Tibial artery (tissue), 4 donors: ENCODE results near the gene CA12.

Experiments used
- DNase-seq, 2 donors: peaks; one replicate each; pipeline ENCODE4 v3.0.0-alpha.2; 2019
- H3K27ac ChIP-seq, 2 donors: fragments of 200-600 bp; sonication (generic) in 1 of 2; 1 replicate in 1 of 2; 2 replicates in 1 of 2; pipeline ENCODE4 v1.5.1; 2018 to 2019; ENCODE audit warnings: mild to moderate bottlenecking in 1 of 2
- H3K27me3 ChIP-seq, 2 donors: fragments of 200-600 bp; sonication (generic) in 1 of 2; one replicate each; pipeline versions ENCODE4 v1.5.1 to v1.6.0; 2016 to 2019
- H3K36me3 ChIP-seq, 3 donors: fragments of 200-600 bp; sonication (generic) in 2 of 3; one replicate each; pipeline ENCODE4 v1.5.1; 2016 to 2019; ENCODE audit warnings: mild to moderate bottlenecking in 2 of 3
- H3K4me1 ChIP-seq, 4 donors: fragments of 200-600 bp; sonication (generic) in 2 of 4; 1 replicate in 3 of 4; 2 replicates in 1 of 4; pipeline ENCODE4 v1.5.1; 2016 to 2019
- H3K4me3 ChIP-seq, 2 donors: fragments of 200-600 bp; sonication (generic) in 1 of 2; 1 replicate in 1 of 2; 2 replicates in 1 of 2; pipeline ENCODE4 v1.5.1; 2018 to 2019; ENCODE audit warnings: mild to moderate bottlenecking in 2 of 2
- H3K9me3 ChIP-seq, 3 donors: fragments of 200-600 bp; sonication (generic) in 1 of 3; one replicate each; pipeline ENCODE4 v1.5.1; 2016 to 2019
- CTCF ChIP-seq, 2 experiments: fragments of 200-600 bp in 1 of 2; fragments of 450-650 bp in 1 of 2; IDR thresholded peaks; one replicate each; pipeline ENCODE4 v1.5.1; 2017 to 2019; ENCODE audit warnings: antibody characterized with exemption in 2 of 2, mild to moderate bottlenecking in 1 of 2, moderate library complexity in 1 of 2
- intact Hi-C: fragments of 100-400 bp; cut with DNase I; formaldehyde crosslinking; loops from one replicate; pipeline ENCODE4 v1.15.0; 2023; ENCODE audit warnings: low total_unique reads

Gene CA12

GRCh38 chr15:63412551-63412950 is 30.9 kb upstream of the CA12 start:
- DNase-seq, result no peak
- intact Hi-C loops, result no loop called here
- Histone ChIP-seq H3K36me3 (no peaks in the 10 kb centered on the region), H3K9me3 (no peaks in the 10 kb centered on the region), H3K4me1 (no peaks in the 10 kb centered on the region), H3K27me3 (peaks cover 0 to 12% of the 10 kb centered on the region in 2 donors), H3K4me3 (no peak overlapping the region), H3K27ac (no peak overlapping the region)
- TF ChIP-seq CTCF (IDR thresholded peaks at IDR 0.05), result no peak

- H3K27me3 ChIP-seq, result peaks cover 0 to 12% of the 10 kb centered on the region in 2 donors
- no peak for DNase-seq
- H3K27ac ChIP-seq, result no peak overlapping the region
- no peak overlapping the region for H3K4me3 ChIP-seq
- H3K9me3 ChIP-seq, result no peaks in the 10 kb centered on the region
- no peaks in the 10 kb centered on the region for H3K4me1 ChIP-seq
- no peaks in the 10 kb centered on the region for H3K36me3 ChIP-seq
- intact Hi-C loops, result no loop called here
- TF ChIP-seq CTCF (IDR thresholded peaks at IDR 0.05), result no peak
These were observed 30.2 kb upstream of the CA12 start for GRCh38 chr15:63411866-63412265.

DNA sequence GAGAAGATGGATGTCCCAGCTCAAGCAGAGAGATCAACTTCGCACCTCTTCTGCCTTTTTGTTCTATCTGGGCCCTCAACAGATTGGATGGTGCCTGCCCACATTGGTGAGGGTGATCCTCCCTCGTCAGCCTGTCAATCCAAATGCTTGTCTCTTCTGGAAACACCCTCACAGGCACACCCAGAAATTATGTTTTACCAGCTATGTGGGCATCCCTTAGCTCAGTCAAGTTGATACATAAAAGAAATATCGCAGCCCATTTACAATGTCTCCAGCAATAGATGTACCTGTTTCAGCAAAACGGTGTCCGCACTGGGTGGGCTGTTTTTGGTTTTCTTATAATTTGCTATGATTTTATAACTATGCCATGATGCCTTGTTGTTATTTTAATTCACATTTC is 27.5 kb upstream of the CA12 start:
- Histone ChIP-seq H3K4me3 (no peak overlapping the region), H3K27ac (no peak overlapping the region), H3K36me3 (no peaks in the 10 kb centered on the region), H3K27me3 (peaks cover 0 to 12% of the 10 kb centered on the region in 2 donors), H3K4me1 (no peaks in the 10 kb centered on the region), H3K9me3 (no peaks in the 10 kb centered on the region)
- intact Hi-C loops, result no loop called here
- TF ChIP-seq CTCF (IDR thresholded peaks at IDR 0.05), result no peak
- no peak for DNase-seq

DNA sequence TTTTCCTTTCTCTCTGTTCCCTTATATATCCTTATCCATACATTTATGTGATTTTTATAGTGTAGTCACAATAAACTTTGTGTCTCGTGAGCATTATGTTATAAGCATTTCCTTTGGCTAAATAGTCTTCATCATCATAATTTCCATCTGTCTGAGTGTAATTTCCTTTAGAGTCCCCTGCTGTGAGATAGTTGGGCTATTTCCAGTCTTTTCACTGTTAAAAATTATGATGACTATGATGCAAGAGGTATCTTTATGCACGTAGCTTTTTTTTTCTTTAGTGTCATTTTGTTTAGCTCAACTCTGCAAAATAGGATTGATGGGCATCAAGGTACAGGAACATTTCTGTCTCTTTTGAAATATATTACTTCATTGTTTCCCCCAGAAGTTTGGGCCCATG is 26.9 kb upstream of the CA12 start:
- no peaks in the 10 kb centered on the region for H3K4me1 ChIP-seq
- H3K27ac ChIP-seq, result no peak overlapping the region
- no peaks in the 10 kb centered on the region for H3K9me3 ChIP-seq
- DNase-seq, result no peak
- peaks cover 0 to 12% of the 10 kb centered on the region in 2 donors for H3K27me3 ChIP-seq
- intact Hi-C loops, result no loop called here
- H3K4me3 ChIP-seq, result no peak overlapping the region
- no peaks in the 10 kb centered on the region for H3K36me3 ChIP-seq
- TF ChIP-seq CTCF (IDR thresholded peaks at IDR 0.05), result no peak

GRCh38 chr15:63407612-63408011 is 26.0 kb upstream of the CA12 start:
- H3K27me3 ChIP-seq, result peaks cover 0 to 9% of the 10 kb centered on the region in 2 donors
- H3K27ac ChIP-seq, result no peak overlapping the region
- intact Hi-C loops, result no loop called here
- H3K4me1 ChIP-seq, result peaks cover 0 to under 1% (median 0%) of the 10 kb centered on the region in 4 donors
- no peaks in the 10 kb centered on the region for H3K36me3 ChIP-seq
- H3K4me3 ChIP-seq, result no peak overlapping the region
- TF ChIP-seq CTCF (IDR thresholded peaks at IDR 0.05), result no peak
- H3K9me3 ChIP-seq, result no peaks in the 10 kb centered on the region
- DNase-seq, result no peak
